ACC112 (cell line): ENCODE measurements around the gene OLFML2A.
"Not testable (repeated sequence)": the region's sequence is repeated elsewhere in the genome, so short reads cannot be mapped to it uniquely, and the experiment has no call there.

Source experiments
- H2AFZ ChIP-seq: fragments of 200-600 bp; sonication (generic); one replicate; pipeline ENCODE4 v1.6.0; 2017; ENCODE audit warnings: antibody characterized with exemption, low read length; ENCODE audit not compliant: unreplicated experiment
- H3K27ac ChIP-seq: fragments of 200-600 bp; sonication (generic); 2 replicates; pipeline ENCODE4 v1.5.1; 2014; ENCODE audit warnings: low read depth, mild to moderate bottlenecking, antibody characterized with exemption, low read length, moderate library complexity
- H3K27me3 ChIP-seq: fragments of 200-600 bp; sonication (generic); 2 replicates; pipeline ENCODE4 v1.6.1; 2014; ENCODE audit warnings: mild to moderate bottlenecking, antibody characterized with exemption, low read length, moderate library complexity, mixed read lengths; ENCODE audit not compliant: insufficient read depth
- H3K36me3 ChIP-seq: fragments of 200-600 bp; sonication (generic); 2 replicates; pipeline ENCODE4 v1.6.1; 2016; ENCODE audit warnings: mild to moderate bottlenecking, antibody characterized with exemption, low read length, moderate library complexity, mixed read lengths; ENCODE audit not compliant: insufficient read depth
- H3K4me1 ChIP-seq: fragments of 200-600 bp; sonication (generic); one replicate; pipeline ENCODE4 v1.6.1; 2016; ENCODE audit warnings: low read length, mixed read lengths; ENCODE audit not compliant: insufficient read depth, unreplicated experiment, control insufficient read depth
- H3K4me3 ChIP-seq: fragments of 200-600 bp; sonication (generic); 2 replicates; pipeline ENCODE4 v1.5.1; 2014; ENCODE audit warnings: mild to moderate bottlenecking, low read depth, low read length
- H3K79me2 ChIP-seq: fragments of 200-600 bp; sonication (generic); one replicate; pipeline ENCODE4 v1.6.0; 2016; ENCODE audit warnings: low read length; ENCODE audit not compliant: control insufficient read depth, unreplicated experiment, insufficient read depth

Gene OLFML2A

DNA sequence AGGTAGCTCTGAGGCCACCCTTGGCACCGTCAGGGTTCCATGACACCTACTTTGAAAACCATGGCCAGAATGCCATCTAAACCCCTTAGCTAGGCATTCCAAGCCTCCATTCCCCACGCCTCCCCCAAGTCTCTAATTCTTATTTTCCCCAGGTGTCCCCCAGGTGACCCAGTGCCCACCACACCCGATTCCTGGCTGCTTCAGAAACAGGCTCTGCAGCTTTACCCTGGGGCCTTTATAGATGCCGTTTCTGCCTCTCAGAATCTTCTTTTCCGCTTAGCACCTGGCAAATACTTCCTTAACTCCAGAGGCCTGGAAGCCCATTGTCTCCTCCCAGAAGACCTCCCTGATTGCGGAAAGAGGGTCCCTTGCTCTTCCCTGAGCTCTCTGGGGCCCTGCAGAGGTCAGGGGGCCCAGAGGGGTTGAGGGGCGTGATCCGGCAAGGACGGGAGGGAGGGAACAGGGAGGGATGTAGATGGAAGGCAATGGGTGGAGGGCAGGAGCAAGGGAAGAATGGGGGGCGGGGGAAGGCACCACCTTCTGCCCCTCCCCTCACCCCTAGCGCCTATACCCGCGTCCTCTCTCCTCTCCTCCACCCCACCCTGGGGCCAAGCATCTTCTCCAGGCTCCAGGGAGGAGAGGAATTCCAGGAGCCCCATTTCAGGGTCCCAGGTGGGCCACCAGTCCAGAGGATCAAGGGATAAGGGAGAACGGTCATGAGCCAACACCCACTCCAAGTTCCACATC is 64.3 kb downstream of the OLFML2A start:
- Histone ChIP-seq H3K4me3 (no peak overlapping the region), H3K36me3 (no peaks in the 10 kb centered on the region), H3K4me1 (no peaks in the 10 kb centered on the region), H2AFZ (no peak overlapping the region), H3K79me2 (no peaks in the 10 kb centered on the region), H3K27ac (no peak overlapping the region), H3K27me3 (peaks cover 9% of the 10 kb centered on the region; the same call in 1 of the 2 replicates)

DNA sequence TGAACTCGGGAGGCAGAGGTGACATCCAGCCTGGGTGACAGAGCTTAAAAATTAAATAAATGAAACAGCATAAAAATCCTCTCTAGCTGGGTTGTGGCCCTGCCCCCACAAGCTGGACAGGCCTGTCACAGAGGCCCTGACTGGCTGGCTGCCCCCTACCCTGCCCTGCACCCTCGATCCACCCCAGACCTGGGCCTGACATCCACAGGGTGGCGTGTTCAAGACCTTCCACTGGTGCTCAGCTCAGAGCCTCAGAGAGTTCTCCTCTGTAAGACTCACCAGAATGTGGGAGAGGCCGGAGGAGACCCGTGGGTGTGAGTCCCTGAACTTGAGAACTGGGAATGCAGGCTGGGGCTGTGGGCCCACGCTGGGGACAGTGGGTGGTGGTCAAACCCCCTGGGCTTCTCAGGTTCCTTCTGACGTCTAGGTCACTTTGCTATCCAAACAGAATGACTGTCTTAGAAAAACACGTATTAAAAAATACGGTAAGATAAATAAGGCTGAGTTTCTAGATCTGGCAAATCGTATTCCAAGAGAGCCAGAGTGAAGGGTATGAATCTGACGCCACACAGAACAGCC is 66.6 kb downstream of the OLFML2A start:
- H3K27me3 ChIP-seq: no peaks in the 10 kb centered on the region
- H3K4me1 ChIP-seq: no peaks in the 10 kb centered on the region
- H3K27ac ChIP-seq: no peak overlapping the region
- no peak overlapping the region for H2AFZ ChIP-seq
- no peaks in the 10 kb centered on the region for H3K79me2 ChIP-seq
- H3K36me3 ChIP-seq: no peaks in the 10 kb centered on the region
- H3K4me3 ChIP-seq: no peak overlapping the region

DNA sequence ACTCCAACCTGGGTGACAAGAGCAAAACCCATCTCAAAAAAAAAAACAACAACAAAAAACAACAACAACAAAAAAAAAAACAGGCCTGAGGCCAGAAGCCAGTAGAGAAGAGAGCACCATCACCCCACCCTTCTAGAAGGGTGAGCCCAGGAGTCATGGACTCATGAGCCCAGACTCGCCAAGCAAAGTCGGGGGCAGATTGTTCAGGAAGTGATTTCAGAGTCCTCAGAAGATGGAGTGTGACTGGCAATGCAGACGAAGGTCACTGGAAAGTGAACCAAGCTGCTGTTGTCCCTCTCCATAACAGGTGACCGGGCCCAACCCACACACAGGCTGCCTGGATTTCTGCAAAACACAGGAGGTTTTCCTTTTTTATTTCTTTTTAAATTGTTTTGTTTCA is 67.4 kb downstream of the OLFML2A start:
- no peaks in the 10 kb centered on the region for H3K4me1 ChIP-seq
- no peaks in the 10 kb centered on the region for H3K36me3 ChIP-seq
- no peaks in the 10 kb centered on the region for H3K27me3 ChIP-seq
- no peaks in the 10 kb centered on the region for H3K79me2 ChIP-seq
- H2AFZ ChIP-seq: no peak overlapping the region
- H3K27ac ChIP-seq: no peak overlapping the region
- no peak overlapping the region for H3K4me3 ChIP-seq

DNA sequence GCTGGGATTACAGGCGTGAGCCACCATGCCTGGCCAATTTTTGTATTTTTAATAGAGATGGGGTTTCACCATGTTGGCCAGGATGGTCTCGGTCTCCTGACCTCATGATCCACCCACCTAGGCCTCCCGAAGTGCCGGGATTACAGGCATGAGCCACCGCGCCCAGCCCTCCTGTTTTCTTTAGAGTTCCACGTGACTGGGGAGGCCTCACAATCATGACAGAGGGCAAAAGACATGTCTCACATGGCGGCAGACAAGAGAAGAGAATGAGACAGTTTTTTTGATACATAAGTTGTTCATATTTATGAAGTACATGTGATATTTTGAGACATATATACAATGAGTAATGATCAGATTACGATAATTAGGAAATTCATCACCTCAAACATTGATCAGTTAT is 69.5 kb downstream of the OLFML2A start:
- not testable (repeated sequence) for H3K27ac ChIP-seq, H3K27me3 ChIP-seq, H3K36me3 ChIP-seq, H3K4me1 ChIP-seq, H3K4me3 ChIP-seq, H2AFZ ChIP-seq, H3K79me2 ChIP-seq

DNA sequence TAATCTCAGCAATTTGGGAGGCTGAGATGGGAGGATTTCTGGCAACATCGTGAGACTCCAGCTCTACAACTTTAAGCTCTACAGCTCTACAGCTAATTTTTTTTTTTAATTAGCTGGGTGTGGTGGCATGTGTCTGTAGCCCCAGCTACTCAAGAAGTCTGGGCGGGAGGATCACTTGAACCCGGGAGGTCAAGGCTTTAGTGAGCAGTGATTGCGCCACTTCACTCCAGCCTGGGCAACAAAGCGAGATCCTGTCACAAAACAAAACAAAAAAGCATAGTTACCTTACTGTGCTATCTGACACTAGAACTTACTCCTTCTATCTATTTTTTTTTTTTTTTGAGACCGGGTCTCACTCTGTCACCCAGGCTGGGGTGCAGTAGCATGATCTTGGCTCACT is 70.0 kb downstream of the OLFML2A start:
- Histone ChIP-seq H3K36me3 (no peaks in the 10 kb centered on the region), H3K79me2 (no peaks in the 10 kb centered on the region), H3K27ac (no peak overlapping the region), H3K4me1 (no peaks in the 10 kb centered on the region), H2AFZ (no peak overlapping the region), H3K4me3 (no peak overlapping the region), H3K27me3 (no peaks in the 10 kb centered on the region)

DNA sequence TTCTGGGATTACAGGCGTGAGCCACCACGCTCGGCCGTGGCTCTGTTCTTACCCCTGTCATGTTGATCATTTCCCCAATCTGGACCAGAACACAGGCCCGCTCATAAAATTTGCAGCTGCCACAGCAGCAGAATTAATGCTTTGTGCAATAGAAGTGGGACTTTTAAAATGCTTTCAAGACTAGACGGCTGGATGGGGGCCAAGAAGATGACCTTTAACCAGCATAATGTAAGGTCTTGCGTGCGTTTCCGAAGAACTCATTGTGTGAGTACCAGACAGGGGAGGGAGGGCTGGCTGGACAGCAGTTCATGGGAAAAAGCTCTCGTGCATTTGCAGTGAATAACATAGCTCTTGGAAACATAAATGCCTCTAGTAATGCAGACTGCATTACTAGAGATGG is 72.9 kb downstream of the OLFML2A start:
- Histone ChIP-seq H3K27ac (no peak overlapping the region), H3K27me3 (no peaks in the 10 kb centered on the region), H3K4me1 (peaks cover 6% of the 10 kb centered on the region), H3K36me3 (no peaks in the 10 kb centered on the region), H3K4me3 (no peak overlapping the region), H2AFZ (no peak overlapping the region), H3K79me2 (no peaks in the 10 kb centered on the region)

DNA sequence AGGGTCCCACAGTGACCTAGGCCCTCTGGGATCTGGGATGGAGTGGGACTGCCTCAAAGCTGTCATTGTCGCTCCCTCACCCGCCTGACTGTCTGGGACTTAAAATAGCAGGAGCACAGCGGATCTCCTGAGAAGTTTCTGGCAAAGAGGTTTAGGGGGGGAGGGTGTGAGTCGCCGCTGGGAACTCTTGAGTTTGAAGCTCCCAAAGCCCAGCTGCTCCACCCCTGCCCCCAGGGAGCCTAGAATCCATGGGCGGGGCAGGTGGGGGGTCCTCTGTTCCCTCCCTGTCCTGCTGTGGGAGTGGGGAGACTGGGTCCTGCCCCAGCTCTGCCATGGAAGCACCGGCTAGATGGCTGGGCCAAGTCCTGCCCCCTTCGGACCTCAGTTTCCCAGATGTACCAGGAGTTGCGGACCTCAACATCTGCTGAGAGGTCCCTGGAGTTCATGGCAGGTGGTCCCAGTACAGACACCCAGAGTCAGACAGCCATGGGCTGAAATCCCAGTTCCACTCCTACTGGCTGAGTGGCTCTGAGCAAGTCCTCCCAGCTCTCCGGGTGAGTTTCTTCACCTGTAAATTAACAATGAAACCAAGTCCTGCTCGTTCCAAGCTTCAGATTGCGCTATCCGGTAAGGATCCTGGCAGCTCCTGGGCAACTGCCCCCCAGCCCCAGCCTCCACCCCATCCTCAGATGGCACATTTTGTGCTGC is 75.3 kb downstream of the OLFML2A start:
- no peaks in the 10 kb centered on the region for H3K36me3 ChIP-seq
- no peaks in the 10 kb centered on the region for H3K79me2 ChIP-seq
- H3K4me1 ChIP-seq: peaks cover 6% of the 10 kb centered on the region
- peak overlapping the region; percentile 73 for H3K4me3 ChIP-seq
- H2AFZ ChIP-seq: no peak overlapping the region
- H3K27ac ChIP-seq: no peak overlapping the region
- no peaks in the 10 kb centered on the region for H3K27me3 ChIP-seq

DNA sequence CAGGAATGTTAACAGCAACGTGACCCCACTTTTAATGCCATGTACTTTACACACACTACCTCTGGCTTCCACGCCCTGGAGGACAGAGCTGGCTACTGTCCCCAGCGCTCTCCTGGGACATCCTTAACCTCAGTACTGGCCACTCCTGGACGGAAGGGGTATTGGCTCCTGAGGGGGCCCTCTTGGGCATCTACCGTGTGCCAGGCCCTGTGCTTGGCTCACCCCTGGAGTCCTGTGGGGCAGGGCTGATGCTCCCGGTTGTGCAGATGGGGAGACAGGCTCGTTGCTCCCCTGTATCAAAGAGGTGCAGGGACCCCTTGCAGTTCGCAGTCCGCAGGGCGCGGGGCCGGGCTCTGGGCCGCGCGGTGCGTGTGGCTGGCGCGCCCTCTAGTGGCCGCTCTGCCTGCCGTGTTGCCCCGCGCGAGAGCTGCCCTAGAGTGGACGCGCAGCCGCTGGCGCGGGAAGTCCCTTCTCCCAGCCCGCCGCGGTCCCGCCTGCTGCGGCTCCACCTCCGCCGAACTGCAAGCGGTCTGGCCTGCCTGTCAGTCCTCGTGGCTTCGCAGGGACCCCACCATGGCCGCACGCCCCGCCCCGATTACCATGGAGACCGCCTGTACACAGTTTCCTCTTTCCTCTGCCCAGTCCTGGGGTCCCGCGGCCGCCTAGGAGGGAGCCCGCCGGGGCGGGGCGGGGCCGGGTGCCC is 76.0 kb downstream of the OLFML2A start, which contains the start of gene WDR38:
WDR38 (plus strand) TSS at position 632 of the 703 bp plus-strand sequence. CDS start 72 bp downstream, outside the sequence.
- Histone ChIP-seq H3K27me3 (no peaks in the 10 kb centered on the region), H3K4me3 (peak within 1 kb of the TSS; percentile 73), H3K27ac (no peak within 1 kb of the TSS), H2AFZ (no peak within 1 kb of the TSS), H3K36me3 (no peaks in the 10 kb centered on the region), H3K79me2 (no peaks in the 10 kb centered on the region), H3K4me1 (peaks cover 6% of the 10 kb centered on the region)

DNA sequence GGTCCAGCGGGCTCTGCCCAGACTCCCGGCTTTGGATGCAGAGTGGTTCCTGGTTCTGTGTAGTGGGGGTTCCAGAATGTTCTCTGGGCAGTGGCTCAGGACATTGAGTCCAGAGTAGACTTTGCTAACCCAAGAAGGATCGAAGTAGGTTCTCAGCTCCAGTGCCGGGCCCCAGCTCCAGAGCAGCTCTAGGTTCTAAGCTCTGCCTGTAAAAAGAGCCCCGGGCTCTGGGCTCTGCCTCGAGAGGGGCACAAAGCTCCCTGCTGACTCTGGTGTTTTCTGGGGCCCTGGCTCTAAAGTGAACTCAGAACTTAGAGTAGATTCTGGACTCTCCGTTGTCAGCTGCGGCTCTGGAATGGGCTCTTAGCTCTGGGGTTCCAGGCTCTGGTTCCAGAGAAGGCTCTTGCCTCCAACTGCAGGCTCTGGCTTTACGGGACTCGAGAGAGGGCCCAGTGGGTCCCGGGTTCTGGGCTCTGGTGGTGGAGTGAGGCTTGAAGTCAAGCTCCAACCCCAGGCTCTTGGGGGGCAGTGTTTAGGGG is 76.7 kb downstream of the OLFML2A start:
- H3K79me2 ChIP-seq: no peaks in the 10 kb centered on the region
- no peak overlapping the region for H3K27ac ChIP-seq
- peak overlapping the region; percentile 73 for H3K4me3 ChIP-seq
- H3K27me3 ChIP-seq: no peaks in the 10 kb centered on the region
- peaks cover 13% of the 10 kb centered on the region for H3K4me1 ChIP-seq
- H2AFZ ChIP-seq: no peak overlapping the region
- peaks cover 3% of the 10 kb centered on the region; the same call in 1 of the 2 replicates for H3K36me3 ChIP-seq

DNA sequence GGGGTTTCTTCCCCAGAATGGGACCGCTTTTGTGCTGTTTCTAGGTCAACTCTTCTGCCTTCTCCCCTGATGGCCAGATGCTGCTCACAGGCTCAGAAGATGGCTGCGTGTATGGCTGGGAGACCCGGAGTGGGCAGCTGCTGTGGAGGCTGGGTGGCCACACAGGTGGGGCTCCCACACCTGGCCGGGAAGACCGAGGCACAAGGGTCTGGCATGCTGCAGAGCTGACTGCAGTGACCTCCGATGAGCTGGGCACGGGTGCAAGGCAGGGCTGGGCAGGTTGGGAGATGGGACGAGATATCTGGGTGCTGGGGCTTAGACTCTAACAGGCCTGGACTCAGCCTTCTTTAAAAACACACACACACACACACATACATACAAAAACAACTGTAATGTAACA is 77.2 kb downstream of the OLFML2A start:
- Histone ChIP-seq H3K36me3 (peaks cover 6% of the 10 kb centered on the region), H3K27me3 (no peaks in the 10 kb centered on the region), H3K4me1 (peaks cover 16% of the 10 kb centered on the region), H3K4me3 (no peak overlapping the region), H3K27ac (no peak overlapping the region), H2AFZ (no peak overlapping the region), H3K79me2 (peaks cover 4% of the 10 kb centered on the region)
